AG04450 (cell line): ENCODE results near the gene TRPM1. TPM values are rescaled to one million over a fixed set of nuclear protein-coding genes. Genes with fewer than 3 reads are reported as not detected.

Experiments used
- CTCF ChIA-PET: fragments of 300-600, 350-600 bp; formaldehyde crosslinking; extraction: SDS; loops from one replicate; lab custom pipeline; 2022; ENCODE audit warnings: antibody characterized with exemption, inconsistent platforms; lab: Charles Lee
- POLR2A ChIA-PET: fragments of 350-600 bp; formaldehyde crosslinking; extraction: SDS; loops from one replicate; lab custom pipeline; 2021; ENCODE audit warnings: antibody characterized with exemption, inconsistent platforms; lab: Yijun Ruan, JAX
- DNase-seq: peaks from one replicate; pipeline ENCODE4 v3.0.0-alpha.2; 2011; ENCODE audit warnings: low read depth, low spot score
- H3K27ac ChIP-seq: one replicate; pipeline ENCODE4 v1.5.1; 2012; ENCODE audit warnings: low read depth, low read length, control low read depth
- H3K27me3 ChIP-seq: one replicate; pipeline ENCODE4 v1.6.0; 2012; ENCODE audit warnings: low read length; ENCODE audit not compliant: control insufficient read depth, insufficient read depth
- H3K4me3 ChIP-seq: 2 replicates; pipeline ENCODE4 v1.5.1; 2011; ENCODE audit warnings: mild to moderate bottlenecking, low read depth, low read length, control low read depth
- H3K9me3 ChIP-seq: 2 replicates; pipeline ENCODE4 v1.5.1; 2012; ENCODE audit warnings: low read length; ENCODE audit not compliant: control insufficient read depth, insufficient read depth
- polyA plus RNA-seq: library from polyadenylated mRNA; depleted of rRNA; stranded (reverse); fragments of >200 nt; gene quantifications from 2 replicates; pipeline ENCODE4 v1.2.3, GENCODE V29; 2011
- TF ChIP-seq, protein P1 (sequence below): IDR thresholded peaks from 2 replicates; pipeline ENCODE4 v1.5.1; 2011; ENCODE audit warnings: low read depth, low read length, control low read depth, inconsistent platforms

Gene TRPM1
- polyA plus RNA-seq, 1 experiment: not detected

DNA sequence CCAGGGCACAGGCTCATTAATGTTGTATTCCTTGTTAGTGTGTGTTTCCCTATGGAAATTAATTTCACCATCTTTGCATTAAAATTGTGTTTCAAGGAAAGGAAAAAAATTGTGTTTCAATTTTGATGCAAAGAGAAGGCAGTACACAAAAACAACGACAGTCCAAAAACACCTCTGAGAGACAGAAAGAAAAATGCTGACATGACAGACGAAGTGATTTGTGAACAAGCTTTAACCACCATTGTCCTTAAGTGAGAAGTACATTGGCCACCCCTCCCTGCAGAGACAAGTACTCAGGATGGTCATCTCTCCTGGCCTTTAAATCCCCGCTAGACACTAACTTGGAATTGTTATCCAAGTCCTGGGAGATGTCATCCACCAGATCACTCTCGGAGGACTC is 59.9 kb downstream of the TRPM1 start:
- TF ChIP-seq, protein P1, sequence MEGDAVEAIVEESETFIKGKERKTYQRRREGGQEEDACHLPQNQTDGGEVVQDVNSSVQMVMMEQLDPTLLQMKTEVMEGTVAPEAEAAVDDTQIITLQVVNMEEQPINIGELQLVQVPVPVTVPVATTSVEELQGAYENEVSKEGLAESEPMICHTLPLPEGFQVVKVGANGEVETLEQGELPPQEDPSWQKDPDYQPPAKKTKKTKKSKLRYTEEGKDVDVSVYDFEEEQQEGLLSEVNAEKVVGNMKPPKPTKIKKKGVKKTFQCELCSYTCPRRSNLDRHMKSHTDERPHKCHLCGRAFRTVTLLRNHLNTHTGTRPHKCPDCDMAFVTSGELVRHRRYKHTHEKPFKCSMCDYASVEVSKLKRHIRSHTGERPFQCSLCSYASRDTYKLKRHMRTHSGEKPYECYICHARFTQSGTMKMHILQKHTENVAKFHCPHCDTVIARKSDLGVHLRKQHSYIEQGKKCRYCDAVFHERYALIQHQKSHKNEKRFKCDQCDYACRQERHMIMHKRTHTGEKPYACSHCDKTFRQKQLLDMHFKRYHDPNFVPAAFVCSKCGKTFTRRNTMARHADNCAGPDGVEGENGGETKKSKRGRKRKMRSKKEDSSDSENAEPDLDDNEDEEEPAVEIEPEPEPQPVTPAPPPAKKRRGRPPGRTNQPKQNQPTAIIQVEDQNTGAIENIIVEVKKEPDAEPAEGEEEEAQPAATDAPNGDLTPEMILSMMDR: no peak
- Histone ChIP-seq H3K27ac (no peak overlapping the region), H3K27me3 (peaks cover 6% of the 10 kb centered on the region), H3K9me3 (no peaks in the 10 kb centered on the region; the same call in 1 of the 2 replicates), H3K4me3 (no peak overlapping the region)
- CTCF ChIA-PET: no interaction called here
- POLR2A ChIA-PET: no interaction called here
- DNase-seq: no peak

DNA sequence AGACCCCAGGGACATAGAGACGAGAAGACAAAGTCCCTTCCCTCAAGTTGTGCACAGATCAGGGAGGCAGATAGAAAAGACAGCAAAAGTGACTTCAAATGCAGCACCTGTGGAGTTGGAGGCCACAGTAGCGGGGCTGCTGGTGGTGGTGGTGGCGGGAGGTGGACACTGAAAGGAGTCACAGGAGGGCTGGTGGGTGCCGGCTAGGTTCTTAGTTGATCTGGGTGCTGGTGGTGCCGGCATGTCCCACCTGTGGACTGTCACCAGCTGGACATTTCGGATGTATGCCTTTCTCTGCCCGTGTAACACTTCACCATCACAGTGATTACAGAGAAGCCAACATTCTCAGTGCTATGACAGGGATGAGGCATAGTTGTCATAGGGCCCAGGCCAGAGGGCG is 60.9 kb downstream of the TRPM1 start:
- H3K9me3 ChIP-seq: no peaks in the 10 kb centered on the region; the same call in 1 of the 2 replicates
- no peak overlapping the region for H3K27ac ChIP-seq
- TF ChIP-seq, protein P1: no peak
- DNase-seq: no peak
- CTCF ChIA-PET: no interaction called here
- POLR2A ChIA-PET: interaction anchor here (0.8 kb wide), 1 partner anchor 17 kb away, joined by 4 read pairs; no protein-coding TSS in a partner anchor
- H3K4me3 ChIP-seq: no peak overlapping the region
- peaks cover 4% of the 10 kb centered on the region for H3K27me3 ChIP-seq

DNA sequence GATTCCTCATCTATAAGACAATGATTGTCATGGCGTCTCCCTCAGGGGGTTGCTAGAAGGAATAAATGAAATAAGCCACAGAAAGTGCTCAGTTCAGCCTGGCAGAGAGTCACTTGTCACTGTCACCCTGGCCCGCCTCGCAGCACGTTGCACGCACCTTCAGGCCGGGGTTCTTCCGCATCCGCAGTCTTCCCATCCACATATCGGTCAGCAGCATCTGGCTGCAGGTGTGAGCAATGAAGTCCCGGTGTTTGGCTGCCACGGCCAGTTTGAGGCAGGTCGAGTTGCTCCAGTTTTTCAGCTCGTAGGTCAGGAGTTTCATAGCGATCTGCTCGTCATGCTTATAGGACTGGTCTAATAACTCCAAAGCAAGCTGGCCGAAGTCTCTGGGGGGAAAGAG is 61.6 kb downstream of the TRPM1 start:
- ChIA-PET POLR2A (interaction anchor here (0.8 kb wide), 1 partner anchor 16 kb away, joined by 4 read pairs; no protein-coding TSS in a partner anchor), CTCF (no interaction called here)
- H3K27me3 ChIP-seq: peaks cover 4% of the 10 kb centered on the region
- no peaks in the 10 kb centered on the region; the same call in 1 of the 2 replicates for H3K9me3 ChIP-seq
- no peak for DNase-seq
- TF ChIP-seq, protein P1: no peak
- no peak overlapping the region for H3K27ac ChIP-seq
- no peak overlapping the region for H3K4me3 ChIP-seq

DNA sequence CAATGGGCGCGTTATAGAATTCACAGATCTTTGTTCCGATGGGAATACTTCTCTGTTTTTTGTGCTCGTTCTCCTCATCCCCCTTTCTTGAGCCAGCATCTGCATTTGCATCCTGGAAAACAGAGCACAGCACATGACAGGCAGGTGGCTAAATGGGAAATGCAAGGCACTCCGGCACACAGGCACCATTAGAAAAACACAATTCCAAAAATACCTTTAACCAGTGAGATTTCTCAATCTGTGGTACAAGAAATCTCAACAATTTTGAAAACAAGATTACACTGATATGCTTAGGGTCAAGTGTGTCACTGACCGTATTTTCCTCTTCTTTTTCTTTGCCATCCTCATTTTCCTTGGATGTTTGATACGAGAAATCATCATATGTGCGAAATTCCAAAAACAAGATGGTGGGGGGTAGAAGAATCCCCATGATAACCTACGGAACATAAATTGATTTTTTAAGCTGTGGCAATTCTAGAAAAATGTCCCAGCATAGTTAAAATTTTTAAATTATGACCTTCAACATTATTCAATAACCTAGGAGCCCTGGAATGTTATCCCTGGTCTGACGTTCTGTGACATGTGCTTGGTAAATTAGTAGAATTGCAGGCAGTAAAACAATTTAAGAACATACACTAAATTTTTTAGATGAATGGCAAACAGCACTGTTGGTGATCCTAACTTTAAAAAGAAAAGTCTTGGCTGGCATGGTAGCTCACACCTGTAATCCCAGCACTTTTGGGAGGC is 63.6 kb downstream of the TRPM1 start:
- CTCF ChIA-PET: no interaction called here

More for the DNA sequence above, 63.6 kb downstream of the TRPM1 start:
- no peak for DNase-seq
- peaks cover 4% of the 10 kb centered on the region for H3K27me3 ChIP-seq
- H3K9me3 ChIP-seq: no peaks in the 10 kb centered on the region; the same call in 1 of the 2 replicates
- no peak overlapping the region for H3K4me3 ChIP-seq
- H3K27ac ChIP-seq: no peak overlapping the region
- POLR2A ChIA-PET: no interaction called here
- TF ChIP-seq, protein P1: no peak
